ENCODE data around the gene PDE8B.

The PDE8B gene

DNA sequence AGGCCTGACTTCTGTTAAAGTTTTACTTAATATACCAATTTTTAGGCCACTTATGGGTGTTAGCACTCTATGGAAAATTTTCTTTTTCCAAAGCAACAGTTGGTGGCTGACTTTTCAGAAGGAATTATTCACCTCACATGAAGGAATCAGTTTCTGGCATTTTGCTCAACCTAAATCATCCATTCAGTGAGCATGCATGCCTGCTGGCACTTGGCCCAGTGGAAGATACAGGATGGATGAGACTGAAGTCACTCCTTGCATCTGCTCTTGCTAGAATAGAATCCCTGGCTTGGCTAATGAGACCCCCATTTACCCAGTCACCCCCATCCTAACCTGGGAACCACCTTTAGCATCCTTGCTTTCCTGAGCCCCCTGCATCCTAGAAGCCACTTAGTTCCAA is 149.9 kb downstream of the PDE8B start:
- no peaks in the 10 kb centered on the region for H3K36me3 ChIP-seq
- H3K27me3 ChIP-seq = no peaks in the 10 kb centered on the region
- H3K9ac ChIP-seq = no peak overlapping the region
- no peak overlapping the region for H3K27ac ChIP-seq
- no peaks in the 10 kb centered on the region for H3K9me3 ChIP-seq (replicated peaks in 1 of 11)
- TF ChIP-seq Cebpa-rat (IDR thresholded peaks at IDR 0.05) = no peak
- H3K4me2 ChIP-seq = no peak overlapping the region
- no peaks in the 10 kb centered on the region for H4K20me1 ChIP-seq
- H3K4me3 ChIP-seq = no peak overlapping the region
- H3K4me1 ChIP-seq = peaks cover 0 to 10% (median 0%) of the 10 kb centered on the region in 10 experiments; a peak in 5 of 20 replicates

DNA sequence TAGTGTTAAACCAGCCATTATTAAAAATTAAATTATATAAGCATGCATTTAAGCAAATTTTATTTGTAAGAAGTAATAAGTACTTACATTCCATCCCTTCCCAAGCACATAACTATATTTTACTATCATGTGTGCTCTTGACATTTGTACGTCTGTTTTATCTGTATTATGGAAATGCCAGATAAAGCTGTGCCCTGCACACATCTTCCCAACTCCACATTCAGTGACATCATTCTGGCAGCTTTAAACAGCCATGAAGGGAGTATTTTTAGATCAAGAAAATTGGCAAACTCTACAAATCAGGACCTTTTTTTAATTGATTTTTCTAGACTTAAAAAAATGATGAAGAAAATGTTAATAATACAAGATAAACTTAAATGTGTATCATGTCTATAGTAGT is 150.5 kb downstream of the PDE8B start:
- Histone ChIP-seq H3K9me3 (replicated peaks in 1 of 11) (no peaks in the 10 kb centered on the region), H3K27me3 (no peaks in the 10 kb centered on the region), H3K27ac (no peak overlapping the region), H3K9ac (no peak overlapping the region), H3K36me3 (no peaks in the 10 kb centered on the region), H4K20me1 (no peaks in the 10 kb centered on the region), H3K4me1 (peaks cover 0 to 13% (median 0%) of the 10 kb centered on the region in 10 experiments; a peak in 6 of 20 replicates), H3K4me3 (no peak overlapping the region), H3K4me2 (no peak overlapping the region)
- no peak for TF ChIP-seq Cebpa-rat (IDR thresholded peaks at IDR 0.05)

DNA sequence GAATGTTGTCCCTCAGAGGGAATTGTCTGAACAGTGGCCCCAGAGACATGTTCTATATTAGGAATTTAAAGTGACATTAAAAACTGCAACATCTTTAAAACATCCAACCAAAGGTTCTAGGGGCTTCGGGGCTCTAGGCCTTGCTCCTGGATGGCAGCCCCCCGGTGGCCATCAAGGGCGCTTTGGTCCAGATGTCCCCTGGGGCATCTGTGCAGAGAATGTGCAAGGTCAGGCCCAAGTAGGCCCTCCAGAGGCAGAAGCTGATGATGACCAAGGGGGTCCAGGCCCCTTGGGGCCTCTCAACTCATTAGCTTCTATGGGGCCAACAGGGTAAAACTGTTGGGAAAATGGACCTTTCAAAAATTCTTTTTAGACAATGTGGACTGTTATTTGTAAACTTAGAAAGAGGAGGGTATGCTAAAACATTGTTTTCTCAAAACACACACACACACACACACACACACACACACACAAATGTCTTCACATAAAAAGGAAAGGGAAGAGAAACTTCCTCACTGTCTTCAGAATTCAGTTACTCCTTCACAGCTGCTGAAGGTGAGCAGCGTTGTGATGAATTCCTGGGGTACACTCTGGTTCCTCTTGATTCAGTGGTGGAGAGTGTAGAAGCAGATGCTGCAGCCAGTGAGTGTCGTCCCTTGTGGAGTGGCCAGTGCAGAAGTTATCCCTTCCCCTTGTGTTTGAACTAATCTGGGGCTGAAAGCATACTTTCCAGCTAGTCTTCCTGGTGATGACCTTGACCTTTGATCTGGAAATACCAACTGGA is 156.4 kb downstream of the PDE8B start:
- Histone ChIP-seq H3K4me2 (peak overlapping the region in 2 of 11 experiments; percentile 3 to 21; a peak in 2 of 22 replicates), H3K27ac (no peak overlapping the region), H3K9ac (no peak overlapping the region), H3K27me3 (no peaks in the 10 kb centered on the region), H3K4me3 (no peak overlapping the region), H3K4me1 (peaks cover 0 to 15% (median 9%) of the 10 kb centered on the region in 10 experiments; a peak in 7 of 20 replicates), H4K20me1 (no peaks in the 10 kb centered on the region), H3K36me3 (no peaks in the 10 kb centered on the region), H3K9me3 (replicated peaks in 1 of 11) (no peaks in the 10 kb centered on the region)
- no peak for TF ChIP-seq Cebpa-rat (IDR thresholded peaks at IDR 0.05)

DNA sequence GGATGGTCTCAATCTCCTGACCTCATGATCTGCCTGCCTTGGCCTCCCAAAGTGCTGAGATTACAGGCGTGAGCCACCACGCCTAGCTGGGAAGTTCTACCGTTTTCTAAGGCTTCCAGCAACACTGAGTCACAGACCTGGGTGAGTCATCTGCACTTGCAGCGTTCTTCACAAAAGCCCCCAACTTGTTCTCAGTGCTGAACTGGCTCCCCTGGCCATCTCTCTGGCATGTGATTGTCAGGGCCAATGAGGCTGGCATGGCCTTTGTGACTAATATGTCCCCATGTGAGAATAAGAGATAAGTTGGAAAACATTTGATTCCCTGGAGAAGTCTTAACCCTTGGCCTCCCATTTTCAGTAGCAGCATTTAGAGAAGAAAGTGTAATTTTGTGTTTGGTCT is 157.3 kb downstream of the PDE8B start:
- H3K4me1 ChIP-seq = peaks cover 0 to 15% (median 9%) of the 10 kb centered on the region in 10 experiments; a peak in 7 of 20 replicates
- no peaks in the 10 kb centered on the region for H3K36me3 ChIP-seq
- no peaks in the 10 kb centered on the region for H3K27me3 ChIP-seq
- no peaks in the 10 kb centered on the region for H3K9me3 ChIP-seq (replicated peaks in 1 of 11)
- no peak overlapping the region for H3K9ac ChIP-seq
- no peaks in the 10 kb centered on the region for H4K20me1 ChIP-seq
- no peak overlapping the region for H3K4me3 ChIP-seq
- no peak for TF ChIP-seq Cebpa-rat (IDR thresholded peaks at IDR 0.05)
- H3K27ac ChIP-seq = no peak overlapping the region
- H3K4me2 ChIP-seq = no peak overlapping the region

DNA sequence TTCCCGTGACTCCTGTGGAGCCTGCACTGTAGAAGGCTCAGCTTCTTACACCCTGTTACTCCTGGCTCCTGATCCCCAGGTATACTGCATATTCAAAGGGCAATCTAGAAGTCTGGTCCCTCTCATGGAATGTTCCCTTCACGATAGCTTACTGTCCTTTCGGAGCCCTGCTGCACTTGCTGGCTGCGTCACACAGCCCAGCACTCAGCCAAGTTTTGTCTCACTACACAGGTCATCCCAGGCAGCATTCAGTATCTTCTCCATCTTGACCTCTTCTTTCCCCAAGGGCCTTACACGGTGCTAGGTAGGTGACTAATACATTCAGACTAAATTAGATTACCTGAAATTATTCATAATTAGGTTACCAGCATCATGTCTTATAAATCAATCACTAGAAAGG is 157.9 kb downstream of the PDE8B start:
- Histone ChIP-seq H3K4me3 (no peak overlapping the region), H3K9ac (no peak overlapping the region), H4K20me1 (no peaks in the 10 kb centered on the region), H3K27ac (no peak overlapping the region), H3K36me3 (no peaks in the 10 kb centered on the region), H3K4me1 (peaks cover 0 to 15% (median 9%) of the 10 kb centered on the region in 10 experiments; a peak in 7 of 20 replicates), H3K9me3 (replicated peaks in 1 of 11) (no peaks in the 10 kb centered on the region), H3K27me3 (no peaks in the 10 kb centered on the region), H3K4me2 (no peak overlapping the region)
- TF ChIP-seq Cebpa-rat (IDR thresholded peaks at IDR 0.05) = no peak

DNA sequence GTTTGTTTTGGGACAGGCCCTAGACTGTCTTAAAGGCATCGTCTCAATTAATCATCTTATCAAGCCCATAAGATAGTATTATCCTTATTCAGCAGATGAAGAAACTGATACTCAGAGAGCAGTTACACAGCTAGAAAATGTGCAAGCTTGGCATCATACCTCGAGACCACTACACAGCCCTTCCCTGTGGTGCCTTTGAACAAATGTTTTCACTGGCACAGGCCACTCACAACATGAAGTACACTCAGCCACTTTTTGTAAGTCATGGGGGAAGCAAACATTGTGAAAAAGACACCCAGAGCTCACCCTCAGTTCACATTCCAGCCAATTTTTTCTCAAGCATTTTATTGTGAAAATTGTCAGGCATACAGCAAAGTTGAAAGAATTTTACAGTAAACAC is 159.1 kb downstream of the PDE8B start:
- no peak for TF ChIP-seq Cebpa-rat (IDR thresholded peaks at IDR 0.05)
- Histone ChIP-seq H3K27me3 (no peaks in the 10 kb centered on the region), H3K4me3 (no peak overlapping the region), H3K4me1 (peaks cover 0 to 15% (median 9%) of the 10 kb centered on the region in 10 experiments; a peak in 7 of 20 replicates), H3K9me3 (replicated peaks in 1 of 11) (no peaks in the 10 kb centered on the region), H3K9ac (no peak overlapping the region), H3K4me2 (no peak overlapping the region), H3K36me3 (no peaks in the 10 kb centered on the region), H4K20me1 (no peaks in the 10 kb centered on the region), H3K27ac (no peak overlapping the region)

DNA sequence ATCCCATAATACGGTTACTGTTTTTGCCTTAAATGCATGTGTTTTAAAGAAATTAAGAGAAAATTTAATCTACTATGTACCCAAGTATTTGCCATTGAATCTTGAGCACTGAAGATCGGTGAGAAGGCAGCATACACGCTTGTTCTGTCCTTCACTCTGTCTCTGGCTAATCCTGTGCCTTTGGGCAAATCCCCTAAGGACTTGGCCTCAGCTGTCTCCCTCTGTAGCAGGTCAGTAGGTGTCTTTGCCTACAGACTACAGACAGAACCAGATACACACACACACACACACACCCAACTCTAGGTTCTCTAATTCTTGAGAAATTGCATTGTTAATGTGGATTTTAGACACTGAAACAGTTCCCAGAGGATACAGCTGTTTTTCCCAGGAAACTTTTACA is 164.2 kb downstream of the PDE8B start:
- peaks cover 9 to 13% (median 12%) of the 10 kb centered on the region in 10 experiments; a peak in 19 of 20 replicates for H3K4me1 ChIP-seq
- H3K4me2 ChIP-seq = no peak overlapping the region
- H3K36me3 ChIP-seq = no peaks in the 10 kb centered on the region
- no peak for TF ChIP-seq Cebpa-rat (IDR thresholded peaks at IDR 0.05)
- H3K9ac ChIP-seq = no peak overlapping the region
- no peak overlapping the region for H3K4me3 ChIP-seq
- H4K20me1 ChIP-seq = no peaks in the 10 kb centered on the region
- no peaks in the 10 kb centered on the region for H3K27me3 ChIP-seq
- H3K9me3 ChIP-seq (replicated peaks in 1 of 11) = 0 out of 22 replicates have a peak, but pooled peaks cover 0 to 6% (median 0%) of the 10 kb centered on the region in 11 experiments
- no peak overlapping the region for H3K27ac ChIP-seq

DNA sequence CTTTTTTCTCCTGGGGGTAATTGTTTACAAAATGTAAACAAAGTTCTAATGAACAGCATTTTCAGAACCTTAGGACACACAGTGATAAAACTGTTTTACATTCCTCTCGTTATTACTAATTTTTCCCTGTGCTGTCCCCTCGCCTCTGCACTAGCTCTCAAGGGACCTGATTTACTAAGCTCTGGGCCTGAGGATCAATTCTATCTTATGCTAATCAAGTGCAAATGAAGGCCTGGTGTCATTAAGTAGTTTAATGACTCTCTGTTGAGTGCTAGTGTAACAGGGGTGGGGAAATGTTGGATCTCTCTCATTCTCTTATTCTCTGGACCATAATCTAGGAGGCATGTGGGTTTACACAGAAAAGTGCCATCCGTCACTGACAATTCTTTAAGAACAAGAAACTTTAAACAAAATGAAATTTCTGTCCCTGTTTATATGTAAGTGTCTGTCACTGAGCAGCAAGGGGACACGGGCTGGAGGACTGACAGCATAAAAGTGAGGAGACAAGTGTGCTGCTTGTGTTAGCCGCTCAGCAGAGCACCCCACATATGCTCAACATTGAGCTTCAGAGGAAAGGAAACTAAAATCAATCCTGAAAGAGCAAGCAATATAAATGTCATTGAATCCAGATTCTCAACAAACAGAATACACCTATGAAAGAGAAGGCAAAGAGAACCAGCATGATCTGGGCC is 166.3 kb downstream of the PDE8B start:
- Histone ChIP-seq H3K27ac (no peak overlapping the region), H3K4me2 (no peak overlapping the region), H3K9ac (no peak overlapping the region), H4K20me1 (no peaks in the 10 kb centered on the region), H3K36me3 (no peaks in the 10 kb centered on the region), H3K9me3 (replicated peaks in 1 of 11) (0 out of 22 replicates have a peak, but pooled peaks cover 0 to 6% (median 0%) of the 10 kb centered on the region in 11 experiments), H3K4me3 (no peak overlapping the region), H3K27me3 (no peaks in the 10 kb centered on the region), H3K4me1 (peaks cover 21 to 28% (median 25%) of the 10 kb centered on the region in 10 experiments; a peak in 19 of 20 replicates)
- TF ChIP-seq Cebpa-rat (IDR thresholded peaks at IDR 0.05) = no peak

DNA sequence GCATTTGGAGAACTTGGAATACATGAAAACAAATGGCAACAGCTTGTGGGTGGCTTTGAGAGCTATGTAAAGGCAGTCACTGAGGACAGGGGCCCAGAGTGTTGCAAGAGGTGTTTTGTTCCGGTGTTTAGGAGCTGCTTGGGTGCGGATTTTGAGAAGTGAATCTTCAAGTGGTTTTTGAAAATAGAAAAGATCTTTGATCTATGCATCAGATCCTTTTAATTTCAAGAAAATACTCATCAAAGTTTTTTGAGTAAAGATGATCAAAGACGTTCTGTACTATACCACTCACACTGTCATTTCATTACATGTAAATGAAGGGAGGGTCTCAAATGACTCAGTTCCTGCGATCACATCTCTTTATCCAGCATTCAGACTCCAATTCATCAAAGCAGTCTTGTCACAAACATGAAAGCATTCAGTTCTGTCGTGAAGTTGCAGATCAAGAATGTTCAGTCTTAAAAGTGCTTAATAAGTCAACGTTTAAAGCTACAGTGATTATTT is 169.1 kb downstream of the PDE8B start:
- Histone ChIP-seq H3K4me1 (peaks cover 21 to 28% (median 25%) of the 10 kb centered on the region in 10 experiments; a peak in 19 of 20 replicates), H3K27me3 (no peaks in the 10 kb centered on the region), H3K9ac (peak overlapping the region in 2 of 11 experiments; percentile 21 to 37; a peak in 3 of 22 replicates), H3K4me3 (no peak overlapping the region), H3K27ac (peak overlapping the region in 9 of 11 experiments; percentile 46 to 68 (median 49); a peak in 17 of 22 replicates), H3K4me2 (peak overlapping the region; percentile 17 to 64 (median 45)), H4K20me1 (no peaks in the 10 kb centered on the region), H3K36me3 (no peaks in the 10 kb centered on the region), H3K9me3 (replicated peaks in 1 of 11) (peaks cover 0 to 8% (median 0%) of the 10 kb centered on the region in 11 experiments; a peak in 2 of 22 replicates)
- TF ChIP-seq Cebpa-rat (IDR thresholded peaks at IDR 0.05) = peak in 7 of 11 experiments; percentile 25 to 80 (median 50); a peak in 8 of 22 replicates
